Bladder microvascular endothelial cell (primary cell): ENCODE results near the gene RAB4A. TPM values are rescaled to one million over a fixed set of nuclear protein-coding genes. Genes with fewer than 3 reads are reported as not detected.

Source experiments
- total RNA-seq: library from RNA; depleted of rRNA; stranded (reverse); fragments of >200 nt; gene quantifications from 2 replicates; pipeline ENCODE4 v1.2.3, GENCODE V29; 2014

The RAB4A gene
- 9.9 and 21.1 TPM in 2 replicates for total RNA-seq

GRCh38 chr1:229270547-229271447, at the start of gene RAB4A:
Gene RAB4A (plus strand): TSS chr1:229271111. CDS start chr1:229271340, 229 bp downstream.

GRCh38 chr1:229342656-229343569, 72.0 kb downstream of the RAB4A start, which contains the start of gene CCSAP:
Gene CCSAP (minus strand): TSS chr1:229343047. CDS start chr1:229342465, 582 bp downstream.

Other genes starting within 250 kb of the RAB4A start
- gene CCSAP, start 71.9 kb downstream of the RAB4A start, total RNA-seq: 4.4 and 5.9 TPM in 2 replicates
- gene ACTA1, start 163.0 kb downstream of the RAB4A start, total RNA-seq: not detected in 2 replicates
- 23.0 and 35.0 TPM in 2 replicates for gene NUP133, start 237.2 kb downstream of the RAB4A start, total RNA-seq